ENCODE results near the gene WDR5. TPM values are rescaled to one million over a fixed set of nuclear protein-coding genes. Genes with fewer than 3 reads are reported as not detected.

The WDR5 gene
- total RNA-seq, 1 experiment from 2014 or later, result 29.1 TPM

DNA sequence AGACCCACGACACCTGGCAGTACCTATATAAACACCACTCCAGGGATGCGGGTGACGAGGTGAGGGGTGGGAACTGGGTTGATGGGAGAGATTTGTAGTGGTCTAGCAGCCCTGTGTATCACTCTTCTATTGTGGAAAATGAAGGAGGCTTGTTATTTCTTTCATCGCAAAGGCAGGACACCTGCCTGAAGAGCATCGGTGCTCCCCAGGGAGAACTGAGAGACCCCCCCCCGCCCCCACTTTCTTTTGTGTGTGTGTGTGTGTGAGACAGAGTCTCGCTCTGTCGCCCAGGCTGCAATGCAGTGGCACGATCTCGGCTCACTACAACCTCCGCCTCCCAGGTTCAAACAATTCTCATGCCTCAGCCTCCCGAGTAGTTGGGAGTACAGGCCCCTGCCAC is 8.3 kb upstream of the WDR5 start:
- TF ChIP-seq, protein P1, sequence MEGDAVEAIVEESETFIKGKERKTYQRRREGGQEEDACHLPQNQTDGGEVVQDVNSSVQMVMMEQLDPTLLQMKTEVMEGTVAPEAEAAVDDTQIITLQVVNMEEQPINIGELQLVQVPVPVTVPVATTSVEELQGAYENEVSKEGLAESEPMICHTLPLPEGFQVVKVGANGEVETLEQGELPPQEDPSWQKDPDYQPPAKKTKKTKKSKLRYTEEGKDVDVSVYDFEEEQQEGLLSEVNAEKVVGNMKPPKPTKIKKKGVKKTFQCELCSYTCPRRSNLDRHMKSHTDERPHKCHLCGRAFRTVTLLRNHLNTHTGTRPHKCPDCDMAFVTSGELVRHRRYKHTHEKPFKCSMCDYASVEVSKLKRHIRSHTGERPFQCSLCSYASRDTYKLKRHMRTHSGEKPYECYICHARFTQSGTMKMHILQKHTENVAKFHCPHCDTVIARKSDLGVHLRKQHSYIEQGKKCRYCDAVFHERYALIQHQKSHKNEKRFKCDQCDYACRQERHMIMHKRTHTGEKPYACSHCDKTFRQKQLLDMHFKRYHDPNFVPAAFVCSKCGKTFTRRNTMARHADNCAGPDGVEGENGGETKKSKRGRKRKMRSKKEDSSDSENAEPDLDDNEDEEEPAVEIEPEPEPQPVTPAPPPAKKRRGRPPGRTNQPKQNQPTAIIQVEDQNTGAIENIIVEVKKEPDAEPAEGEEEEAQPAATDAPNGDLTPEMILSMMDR (conservative IDR thresholded peaks at IDR 0.05; ENCODE audit: low read depth, low read length), result no peak
- TF ChIP-seq EZH2 (IDR thresholded peaks at IDR 0.05; ENCODE audit: low read length, unreplicated experiment) (no peak), EZH2phosphoT487 (IDR thresholded peaks at IDR 0.05; ENCODE audit: borderline replicate concordance, low read length) (no peak)
- Histone ChIP-seq H3K9ac (ENCODE audit: low read length) (no peak overlapping the region), H3K9me3 (ENCODE audit: low read length) (no peaks in the 10 kb centered on the region), H3F3A (ENCODE audit: low read length, unreplicated experiment) (no peaks in the 10 kb centered on the region), H3K36me3 (ENCODE audit: low read depth, low read length) (no peaks in the 10 kb centered on the region), H3K4me2 (ENCODE audit: low read length) (no peak overlapping the region), H4K20me1 (ENCODE audit: low read length) (no peaks in the 10 kb centered on the region), H3K4me3 (ENCODE audit: low read length) (no peak overlapping the region), H3K27me3 (ENCODE audit: low read length) (no peaks in the 10 kb centered on the region), H3K27ac (ENCODE audit: low read length) (no peak overlapping the region), H3K4me1 (ENCODE audit: insufficient read depth, low read length) (no peaks in the 10 kb centered on the region), H2AFZ (ENCODE audit: low read length) (no peak overlapping the region), H3K9me2 (replicated peaks; ENCODE audit: low read length) (no peaks in the 10 kb centered on the region), H3K79me2 (ENCODE audit: low read length) (no peaks in the 10 kb centered on the region)
- ATAC-seq (no peak), DNase-seq (no peak)
- CTCF ChIA-PET, result no interaction called here
- POLR2A ChIA-PET (ENCODE audit: unreplicated experiment), result no interaction called here
- BruUV-seq (replicated peaks), result no TSS peak
- intact Hi-C loops (cut with micrococcal nuclease), result no loop called here

DNA sequence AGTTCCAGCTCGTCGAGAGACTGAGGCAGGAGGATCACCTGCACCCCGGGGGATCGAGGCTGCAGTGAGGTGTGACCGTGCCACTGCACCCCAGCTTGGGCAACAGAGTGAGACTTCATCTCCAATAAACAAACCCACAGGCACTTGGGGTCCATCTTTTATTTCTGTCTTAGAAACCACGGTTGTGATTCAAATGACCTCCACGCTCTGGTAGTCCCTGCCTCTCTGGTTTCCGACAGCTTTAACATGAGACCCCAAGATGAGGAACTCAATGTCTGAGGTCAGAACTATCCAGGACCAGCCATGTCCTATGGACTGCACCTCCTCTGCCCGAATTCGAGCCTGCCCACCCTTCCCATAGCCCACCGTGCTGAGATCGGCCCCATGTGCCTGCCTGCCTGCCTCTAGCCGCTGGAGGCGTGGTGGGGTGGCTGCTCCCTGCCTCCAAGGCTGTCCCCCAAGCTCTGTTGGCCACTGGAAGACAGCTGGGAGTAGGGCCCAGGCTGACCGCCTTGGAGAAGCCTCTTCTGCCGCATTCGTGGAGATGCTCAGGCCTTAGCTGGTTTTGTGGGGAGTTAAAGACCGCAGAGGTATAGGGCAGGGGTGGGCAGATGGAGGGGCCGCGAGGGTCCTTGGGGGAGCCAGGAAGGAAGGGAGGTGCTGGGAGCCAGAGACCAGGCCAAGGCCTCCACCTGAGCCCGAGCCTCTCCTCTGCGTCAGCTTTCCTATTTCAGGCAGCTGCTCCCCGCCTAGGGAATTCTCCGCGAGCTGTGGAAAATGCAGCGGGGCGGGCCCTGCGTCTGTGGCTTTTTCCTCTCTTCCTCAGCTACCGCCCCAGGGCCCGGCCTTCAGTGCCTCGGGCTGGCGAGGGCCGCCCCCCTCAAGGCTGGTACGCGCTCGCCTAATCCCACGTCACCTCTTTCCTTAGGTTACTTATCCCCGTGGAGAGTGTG is 6.9 kb upstream of the WDR5 start:
- Histone ChIP-seq H3K4me1 (ENCODE audit: insufficient read depth, low read length) (no peaks in the 10 kb centered on the region), H3K79me2 (ENCODE audit: low read length) (no peaks in the 10 kb centered on the region), H3K9ac (ENCODE audit: low read length) (no peak overlapping the region), H3K27me3 (ENCODE audit: low read length) (no peaks in the 10 kb centered on the region), H3K36me3 (ENCODE audit: low read depth, low read length) (no peaks in the 10 kb centered on the region), H3K4me2 (ENCODE audit: low read length) (no peak overlapping the region), H4K20me1 (ENCODE audit: low read length) (no peaks in the 10 kb centered on the region), H3K27ac (ENCODE audit: low read length) (no peak overlapping the region), H3F3A (ENCODE audit: low read length, unreplicated experiment) (no peaks in the 10 kb centered on the region), H2AFZ (ENCODE audit: low read length) (no peak overlapping the region), H3K9me2 (replicated peaks; ENCODE audit: low read length) (no peaks in the 10 kb centered on the region), H3K9me3 (ENCODE audit: low read length) (no peaks in the 10 kb centered on the region), H3K4me3 (ENCODE audit: low read length) (no peak overlapping the region)
- ChIA-PET CTCF (no interaction called here), POLR2A (ENCODE audit: unreplicated experiment) (no interaction called here)
- TF ChIP-seq EZH2phosphoT487 (IDR thresholded peaks at IDR 0.05; ENCODE audit: borderline replicate concordance, low read length) (no peak), EZH2 (IDR thresholded peaks at IDR 0.05; ENCODE audit: low read length, unreplicated experiment) (no peak)
- TF ChIP-seq, protein P1 (conservative IDR thresholded peaks at IDR 0.05; ENCODE audit: low read depth, low read length), result no peak
- DNase-seq (no peak), ATAC-seq (no peak)
- intact Hi-C loops (cut with micrococcal nuclease), result no loop called here
- BruUV-seq (replicated peaks), result no TSS peak
